DMS53 treated with DMSO at 0.1 percent for 48 hours (cell line): Measurements from ENCODE around the gene FAM81B.

Experiments
- DNase-seq: peaks from one replicate; lab custom pipeline; 2025; ENCODE audit not compliant: unreplicated experiment; lab: John Stamatoyannopoulos, UW

Gene FAM81B

DNA sequence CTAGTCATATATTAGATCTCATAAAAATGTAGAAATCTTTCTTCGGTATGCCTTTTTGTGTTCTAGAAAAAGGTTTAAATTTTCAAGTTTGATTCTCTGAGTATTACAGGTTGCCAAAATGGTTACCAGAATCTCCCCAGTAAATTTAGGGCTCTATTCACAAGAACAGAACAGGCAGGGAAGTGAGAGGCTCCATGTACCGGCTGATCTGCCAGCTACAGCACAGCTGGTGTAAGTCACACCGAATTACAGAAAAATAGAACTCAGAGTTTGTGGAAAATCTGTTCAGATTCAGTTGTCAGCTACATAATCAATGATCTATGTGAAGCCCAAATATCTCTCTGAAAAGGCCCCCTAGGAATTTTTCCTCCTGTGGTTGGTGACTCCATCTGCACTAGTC is 10.5 kb downstream of the FAM81B start:
- no peak for DNase-seq

GRCh38 chr5:95403996-95404395 is 12.8 kb downstream of the FAM81B start:
- DNase-seq: no peak

DNA sequence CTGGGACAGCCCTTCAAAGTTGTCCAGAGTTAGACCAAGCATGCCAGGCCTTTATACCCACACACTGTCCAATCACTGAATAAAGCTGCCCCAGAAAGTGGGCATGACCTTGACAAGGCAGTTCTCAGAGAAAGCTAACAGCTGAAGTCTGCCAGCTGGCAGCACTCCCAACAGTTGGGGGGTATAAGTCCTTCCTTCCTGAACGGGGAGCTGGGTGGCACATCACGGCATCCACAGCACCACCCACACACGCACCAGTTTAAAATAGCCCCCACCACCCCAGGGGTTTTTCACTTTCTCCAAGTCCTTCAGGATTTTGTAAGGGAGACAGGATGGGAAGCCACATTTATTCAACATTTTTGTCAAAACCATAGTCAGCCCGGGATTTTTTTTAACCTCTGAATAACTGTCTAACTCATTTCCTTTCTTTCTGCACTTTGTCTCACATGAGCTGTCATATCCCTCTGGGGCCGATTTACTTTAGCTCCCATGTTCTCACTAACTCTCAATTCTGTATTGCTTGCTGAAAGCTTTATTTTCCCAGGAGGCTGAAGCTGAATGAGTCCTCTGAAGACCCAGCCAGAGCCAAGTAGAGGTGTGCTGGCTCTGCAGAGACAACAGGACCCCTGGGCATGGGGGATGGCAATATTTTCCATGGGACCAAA is 15.4 kb downstream of the FAM81B start:
- DNase-seq: no peak

DNA sequence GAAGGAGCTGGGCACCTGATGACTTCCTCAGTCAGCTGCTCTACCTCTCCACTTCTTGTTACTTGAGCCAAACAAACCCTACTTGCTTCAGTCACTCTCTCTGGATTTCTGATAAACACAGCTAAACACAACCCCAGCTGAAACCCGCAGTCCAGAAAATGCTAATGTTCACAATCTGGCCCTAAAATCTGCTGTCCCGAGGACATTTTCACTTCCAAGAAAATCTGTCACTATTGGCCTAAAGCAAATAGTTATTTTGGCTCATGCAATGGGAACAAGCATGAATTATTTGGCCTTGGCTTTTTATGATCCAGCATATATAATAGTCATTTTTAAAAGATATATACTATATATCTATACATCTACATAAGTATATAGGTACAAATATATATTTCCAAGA is 19.1 kb downstream of the FAM81B start:
- no peak for DNase-seq

- DNase-seq: no peak
These were observed 20.3 kb downstream of the FAM81B start for GRCh38 chr5:95411474-95411873.

GRCh38 chr5:95414451-95414850 is 23.3 kb downstream of the FAM81B start:
- DNase-seq: no peak

DNA sequence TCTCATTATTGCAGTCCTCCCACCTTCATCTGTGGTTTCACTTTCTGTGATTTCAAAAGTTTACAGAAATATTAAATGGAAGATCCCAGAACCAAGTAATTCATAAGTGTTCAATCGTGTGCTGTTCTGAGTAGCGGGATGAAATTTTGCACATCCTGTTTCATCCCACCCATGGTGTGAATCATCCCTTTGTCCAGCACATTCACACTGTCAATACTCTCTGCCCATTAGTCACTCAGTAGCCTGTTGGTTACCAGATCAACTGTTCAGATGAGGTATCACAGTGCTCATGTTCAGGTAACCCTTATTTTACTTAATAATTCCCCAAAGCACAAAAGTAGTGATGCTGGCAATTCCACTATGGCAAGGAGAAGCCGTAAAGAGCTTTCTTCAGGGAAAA is 26.8 kb downstream of the FAM81B start:
- peak; percentile 29 for DNase-seq

- DNase-seq: no peak
These were observed 31.7 kb downstream of the FAM81B start for GRCh38 chr5:95422838-95423237.

- no peak for DNase-seq
These were observed 32.9 kb downstream of the FAM81B start for GRCh38 chr5:95424016-95424415.

GRCh38 chr5:95424526-95424925 is 33.4 kb downstream of the FAM81B start:
- no peak for DNase-seq

DNA sequence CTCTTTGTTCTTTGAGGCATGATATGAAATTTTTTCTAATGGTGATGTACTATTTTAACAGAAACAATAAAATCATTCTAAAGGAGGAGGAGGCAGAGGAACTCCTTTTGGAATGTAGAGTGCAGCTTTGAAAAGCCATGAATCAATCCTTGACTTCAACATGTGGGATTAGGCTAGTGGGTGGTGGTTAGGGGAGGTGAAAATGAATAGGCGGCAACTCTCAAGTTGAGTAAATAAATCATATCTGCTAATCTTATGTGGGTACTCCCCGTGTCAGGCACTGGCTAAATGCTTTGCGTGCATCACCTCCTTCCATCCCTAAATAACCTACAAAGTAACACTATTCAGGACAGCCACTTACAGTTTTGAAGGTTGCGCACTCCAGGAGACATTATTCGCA is 35.1 kb downstream of the FAM81B start:
- DNase-seq: no peak

- DNase-seq: no peak
These were observed 41.6 kb downstream of the FAM81B start for GRCh38 chr5:95432779-95433178.

DNA sequence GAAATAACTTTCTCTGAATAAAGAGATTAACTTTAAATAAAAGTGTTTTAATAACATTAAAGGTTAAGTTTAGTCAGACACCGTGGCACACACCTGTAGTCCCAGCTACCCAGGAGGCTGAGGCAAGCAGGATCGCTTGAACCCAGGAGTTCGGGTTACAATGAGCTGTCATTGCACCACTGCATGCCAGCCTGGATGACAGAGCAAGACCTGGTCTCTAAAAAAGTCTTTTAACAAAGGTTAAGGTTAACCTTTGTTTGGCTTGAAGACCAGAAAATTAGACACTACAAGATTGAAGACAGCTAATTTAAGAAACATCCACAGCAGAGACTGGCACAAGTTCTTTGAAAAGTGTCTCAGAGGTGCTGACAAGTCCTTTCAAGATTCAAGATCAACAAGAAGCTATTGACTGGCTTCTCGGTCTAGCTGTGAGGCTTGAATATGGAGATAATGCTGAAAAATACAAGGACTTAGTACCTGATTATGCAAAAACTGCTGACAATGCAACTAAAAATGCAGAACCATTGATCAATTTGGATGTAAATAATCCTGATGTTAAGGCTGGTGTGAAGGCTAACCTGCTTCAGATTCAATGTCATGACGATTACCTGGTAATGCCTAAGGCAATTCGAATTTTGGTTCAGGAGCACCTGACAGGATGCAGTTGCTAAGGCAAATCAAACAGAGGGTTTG is 48.8 kb downstream of the FAM81B start:
- DNase-seq: no peak

DNA sequence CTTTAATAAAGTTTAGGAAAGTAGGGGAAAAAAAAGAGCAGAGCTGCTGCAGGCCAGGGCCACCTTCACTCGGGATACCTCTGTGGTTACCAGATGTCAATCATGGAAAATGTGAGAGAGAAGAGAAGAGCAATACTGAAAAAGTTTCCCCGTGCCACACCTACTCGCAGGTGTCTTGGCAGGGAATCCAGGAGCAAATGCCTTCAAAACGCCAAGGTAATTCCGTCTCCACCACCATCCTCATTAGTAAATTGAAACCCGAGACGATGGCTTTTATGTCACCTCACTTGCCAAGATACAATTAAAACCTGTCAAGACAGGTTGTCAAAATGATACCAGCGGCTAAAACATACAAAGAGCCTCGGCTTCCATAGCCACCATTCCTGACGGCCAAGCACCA is 49.7 kb downstream of the FAM81B start:
- no peak for DNase-seq

GRCh38 chr5:95441636-95442035 is 50.5 kb downstream of the FAM81B start:
- no peak for DNase-seq

DNA sequence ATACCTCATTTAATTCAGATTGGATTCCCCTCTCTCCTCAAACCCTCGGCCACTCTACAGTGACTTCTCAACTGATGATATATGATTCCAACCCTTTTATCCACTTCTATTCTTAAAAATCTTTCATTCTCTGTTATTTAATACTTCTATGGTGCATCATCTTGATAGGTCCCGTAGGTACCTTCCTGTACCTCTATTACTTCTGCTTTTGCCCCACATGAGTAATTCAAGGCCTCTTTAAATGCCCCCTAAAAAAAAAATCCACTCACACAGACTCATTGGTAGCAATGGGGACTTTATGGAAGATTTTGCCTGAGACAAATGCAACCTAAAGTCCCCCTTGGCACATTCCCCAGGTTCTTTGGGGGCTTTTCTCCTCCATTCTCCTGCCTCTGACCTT is 54.3 kb downstream of the FAM81B start:
- no peak for DNase-seq

DNA sequence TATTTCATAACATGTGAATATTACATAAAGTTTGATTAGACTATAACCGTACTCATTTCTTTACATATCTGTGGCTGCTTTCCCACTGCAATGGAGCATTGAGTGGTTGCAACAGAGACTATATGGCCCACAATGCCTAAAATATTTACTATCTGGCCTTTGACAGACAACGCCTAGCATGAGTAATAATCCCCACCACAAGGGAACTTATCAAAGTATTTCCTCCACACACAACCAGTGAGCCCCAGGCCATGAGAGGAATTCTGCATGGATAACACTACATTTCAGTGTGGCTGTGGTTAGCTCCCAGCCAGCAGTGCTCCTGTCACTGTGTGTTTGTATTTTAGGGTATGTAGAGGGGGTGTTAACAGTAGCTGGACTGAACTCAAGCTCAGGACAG is 54.8 kb downstream of the FAM81B start:
- DNase-seq: no peak

GRCh38 chr5:95446560-95447221 is 55.5 kb downstream of the FAM81B start:
- no peak for DNase-seq

DNA sequence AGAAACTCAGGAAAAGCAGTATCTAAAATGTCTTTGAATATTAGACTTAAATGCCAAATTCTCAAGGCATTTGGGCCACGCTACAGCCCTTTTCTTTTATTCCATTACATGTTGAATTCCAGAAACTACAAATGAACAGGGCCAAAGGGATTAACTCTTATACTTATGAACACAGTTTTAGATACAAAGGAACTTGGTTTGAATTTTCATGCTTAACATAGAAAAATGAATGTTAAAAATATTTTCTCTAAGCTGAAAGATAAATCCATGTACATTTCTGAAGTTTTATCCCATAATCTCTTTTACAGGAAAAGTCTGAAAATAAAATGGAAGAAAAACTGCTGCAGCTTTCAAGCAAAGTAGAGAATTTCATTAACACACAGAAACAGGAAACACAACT is 56.8 kb downstream of the FAM81B start:
- DNase-seq: no peak

DNA sequence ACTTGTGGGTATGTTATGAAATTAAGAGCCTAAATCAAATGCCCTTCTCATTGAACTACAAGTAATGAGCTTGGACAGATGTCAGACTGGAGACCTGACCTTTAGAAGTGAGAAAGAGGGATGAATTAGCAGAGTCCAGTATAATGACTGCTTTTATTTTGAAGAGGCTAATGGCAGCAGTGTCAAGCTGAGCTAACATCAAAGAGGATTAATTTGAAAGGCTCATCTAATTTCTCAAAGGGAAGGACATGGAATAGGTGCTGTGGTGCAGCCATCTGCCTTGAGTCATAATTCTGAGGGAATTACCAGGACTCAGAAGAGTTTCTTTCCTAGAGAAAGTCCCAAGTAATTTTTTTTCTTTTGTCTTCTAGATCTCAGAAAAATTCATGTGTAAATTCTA is 57.6 kb downstream of the FAM81B start:
- DNase-seq: no peak

GRCh38 chr5:95449460-95449859 is 58.3 kb downstream of the FAM81B start:
- no peak for DNase-seq

GRCh38 chr5:95454536-95454935 is 63.4 kb downstream of the FAM81B start:
- no peak for DNase-seq
